Measurements from ENCODE around the gene CHRNA9. TPM values are rescaled to one million over a fixed set of nuclear protein-coding genes. Genes with fewer than 3 reads are reported as not detected.

The CHRNA9 gene
- total RNA-seq, 6 experiments from 2014 or later: not detected

- H3K4me3 ChIP-seq: no peak overlapping the region
- H3K4me1 ChIP-seq: no peaks in the 10 kb centered on the region
- H3K9me3 ChIP-seq: no peaks in the 10 kb centered on the region
- no peak overlapping the region for H3K27ac ChIP-seq
- WGBS (ENCODE audit: insufficient coverage, low coverage, low lambda C conversion rate, missing lambda C conversion rate): 44% methylated on average over 4 of the region's 4 CpGs
- H3K27me3 ChIP-seq: no peaks in the 10 kb centered on the region
- ATAC-seq: no peak
- no peak for TF ChIP-seq POLR2A (IDR thresholded peaks at IDR 0.05)
- TF ChIP-seq, protein P1, sequence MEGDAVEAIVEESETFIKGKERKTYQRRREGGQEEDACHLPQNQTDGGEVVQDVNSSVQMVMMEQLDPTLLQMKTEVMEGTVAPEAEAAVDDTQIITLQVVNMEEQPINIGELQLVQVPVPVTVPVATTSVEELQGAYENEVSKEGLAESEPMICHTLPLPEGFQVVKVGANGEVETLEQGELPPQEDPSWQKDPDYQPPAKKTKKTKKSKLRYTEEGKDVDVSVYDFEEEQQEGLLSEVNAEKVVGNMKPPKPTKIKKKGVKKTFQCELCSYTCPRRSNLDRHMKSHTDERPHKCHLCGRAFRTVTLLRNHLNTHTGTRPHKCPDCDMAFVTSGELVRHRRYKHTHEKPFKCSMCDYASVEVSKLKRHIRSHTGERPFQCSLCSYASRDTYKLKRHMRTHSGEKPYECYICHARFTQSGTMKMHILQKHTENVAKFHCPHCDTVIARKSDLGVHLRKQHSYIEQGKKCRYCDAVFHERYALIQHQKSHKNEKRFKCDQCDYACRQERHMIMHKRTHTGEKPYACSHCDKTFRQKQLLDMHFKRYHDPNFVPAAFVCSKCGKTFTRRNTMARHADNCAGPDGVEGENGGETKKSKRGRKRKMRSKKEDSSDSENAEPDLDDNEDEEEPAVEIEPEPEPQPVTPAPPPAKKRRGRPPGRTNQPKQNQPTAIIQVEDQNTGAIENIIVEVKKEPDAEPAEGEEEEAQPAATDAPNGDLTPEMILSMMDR (IDR thresholded peaks at IDR 0.05): no peak
- no peaks in the 10 kb centered on the region for H3K36me3 ChIP-seq
- DNase-seq: no peak
- intact Hi-C loops (cut with DNase I): loop anchor here (10.0 kb wide), 2 partner anchors 134 to 164 kb away; no protein-coding TSS in a partner anchor
These were observed 26.5 kb upstream of the CHRNA9 start for GRCh38 chr4:40308528-40309122.

- Histone ChIP-seq H3K27ac (no peak overlapping the region), H3K4me3 (no peak overlapping the region)
These were observed 25.8 kb upstream of the CHRNA9 start for GRCh38 chr4:40309250-40309774.

GRCh38 chr4:40310225-40310624 is 24.9 kb upstream of the CHRNA9 start:
- WGBS (ENCODE audit: insufficient coverage, low coverage, low lambda C conversion rate, missing lambda C conversion rate): 97% methylated on average over 7 of the region's 8 CpGs
- H3K4me1 ChIP-seq: no peaks in the 10 kb centered on the region
- no peaks in the 10 kb centered on the region for H3K27me3 ChIP-seq
- ATAC-seq (no peak), DNase-seq (no peak)
- no peak overlapping the region for H3K27ac ChIP-seq
- H3K4me3 ChIP-seq: no peak overlapping the region
- no peaks in the 10 kb centered on the region for H3K36me3 ChIP-seq
- intact Hi-C loops (cut with DNase I): no loop called here
- no peak for TF ChIP-seq POLR2A (IDR thresholded peaks at IDR 0.05)
- TF ChIP-seq, protein P1 (IDR thresholded peaks at IDR 0.05): no peak
- H3K9me3 ChIP-seq: no peaks in the 10 kb centered on the region

More at GRCh38 chr4:40309250-40309774, 25.8 kb upstream of the CHRNA9 start:
- no peak for TF ChIP-seq POLR2A (IDR thresholded peaks at IDR 0.05)
- TF ChIP-seq, protein P1 (IDR thresholded peaks at IDR 0.05): peak; percentile 80 to 91 (median 88)
- Histone ChIP-seq H3K36me3 (no peaks in the 10 kb centered on the region), H3K27me3 (no peaks in the 10 kb centered on the region), H3K9me3 (no peaks in the 10 kb centered on the region), H3K4me1 (no peaks in the 10 kb centered on the region)
- intact Hi-C loops (cut with DNase I): loop anchor here (10.0 kb wide), 2 partner anchors 135 to 165 kb away; no protein-coding TSS in a partner anchor
- ATAC-seq (peak; percentile 93 to 95 (median 94)), DNase-seq (peak; percentile 85 to 88 (median 86))
- 0% methylated on average over 9 of the region's 10 CpGs for WGBS (ENCODE audit: insufficient coverage, low coverage, low lambda C conversion rate, missing lambda C conversion rate)

DNA sequence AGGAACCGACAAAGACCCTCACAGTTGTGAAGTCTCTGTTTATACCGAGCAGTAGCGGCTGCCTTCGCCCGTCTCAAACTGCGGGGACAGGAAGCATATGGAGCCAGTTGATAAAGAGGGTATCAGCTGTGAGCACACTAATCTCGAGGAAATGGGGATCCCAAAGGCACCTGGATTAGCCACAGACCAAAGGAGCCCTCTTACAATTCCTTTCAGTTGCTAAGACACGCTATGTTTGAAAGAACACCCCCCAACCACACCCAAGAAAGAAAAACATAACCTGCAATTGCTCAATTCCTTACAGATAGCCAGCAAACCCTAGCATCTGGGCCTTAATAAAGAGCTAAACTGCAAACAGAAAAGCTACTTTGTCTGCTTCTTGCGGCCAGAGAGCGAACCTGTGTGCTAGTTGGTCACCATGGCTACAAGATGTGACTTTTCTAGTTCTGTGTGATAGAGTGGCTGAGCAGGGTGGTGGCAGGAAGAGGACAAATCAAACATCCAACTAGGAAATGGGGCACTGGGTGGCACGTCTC is 23.3 kb upstream of the CHRNA9 start:
- Histone ChIP-seq H3K9me3 (no peaks in the 10 kb centered on the region), H3K27ac (no peak overlapping the region), H3K36me3 (no peaks in the 10 kb centered on the region), H3K27me3 (no peaks in the 10 kb centered on the region), H3K4me3 (no peak overlapping the region), H3K4me1 (peaks cover 0 to 3% (median 0%) of the 10 kb centered on the region in 4 donors)
- WGBS (ENCODE audit: insufficient coverage, low coverage, low lambda C conversion rate, missing lambda C conversion rate): 61% methylated on average over 8 of the region's 11 CpGs
- intact Hi-C loops (cut with DNase I): no loop called here
- ATAC-seq: peak in 1 of 4 donors; percentile 52
- TF ChIP-seq, protein P1 (IDR thresholded peaks at IDR 0.05): no peak
- no peak for TF ChIP-seq POLR2A (IDR thresholded peaks at IDR 0.05)
- DNase-seq: no peak

Measured in right lobe of liver (tissue), 6 donors.